GM21367 (cell line): ENCODE results near the gene SYNE1.

Experiments
- ATAC-seq: cut with Tn5 transposase; IDR thresholded peaks from one replicate; pipeline ENCODE4 v1.9.1; 2021; ENCODE audit not compliant: unreplicated experiment

The SYNE1 gene

GRCh38 chr6:152195896-152196295, 441.3 kb downstream of the SYNE1 start:
- ATAC-seq: no peak

- ATAC-seq: no peak
Measured at GRCh38 chr6:152189736-152190135, 447.4 kb downstream of the SYNE1 start.

- ATAC-seq: no peak
Measured at GRCh38 chr6:152188011-152188410, 449.2 kb downstream of the SYNE1 start.

- no peak for ATAC-seq
Measured at GRCh38 chr6:152186840-152187239, 450.3 kb downstream of the SYNE1 start.

GRCh38 chr6:152184917-152185574, 452.1 kb downstream of the SYNE1 start:
- peak; percentile 61 for ATAC-seq

- peak; percentile 54 for ATAC-seq
Measured at GRCh38 chr6:152184573-152184916, 452.6 kb downstream of the SYNE1 start.

GRCh38 chr6:152180601-152181000, 456.6 kb downstream of the SYNE1 start:
- ATAC-seq: no peak

- ATAC-seq: no peak
Measured at GRCh38 chr6:152176268-152176667, 460.9 kb downstream of the SYNE1 start.

- ATAC-seq: no peak
Measured at GRCh38 chr6:152173957-152174356, 463.2 kb downstream of the SYNE1 start.

- ATAC-seq: no peak
Measured at GRCh38 chr6:152173321-152173720, 463.8 kb downstream of the SYNE1 start.

- ATAC-seq: peak; percentile 97
Measured at GRCh38 chr6:152170702-152171667, 466.2 kb downstream of the SYNE1 start.

- no peak for ATAC-seq
Measured at GRCh38 chr6:152170313-152170701, 466.9 kb downstream of the SYNE1 start.

- ATAC-seq: no peak
Measured at GRCh38 chr6:152167641-152168603, 469.2 kb downstream of the SYNE1 start.

- ATAC-seq: no peak
Measured at GRCh38 chr6:152166897-152167296, 470.3 kb downstream of the SYNE1 start.

- ATAC-seq: no peak
Measured at GRCh38 chr6:152166497-152166896, 470.7 kb downstream of the SYNE1 start.

- ATAC-seq: no peak
Measured at GRCh38 chr6:152164957-152165356, 472.2 kb downstream of the SYNE1 start.

GRCh38 chr6:152161501-152161900, 475.7 kb downstream of the SYNE1 start:
- no peak for ATAC-seq

- ATAC-seq: peak; percentile 87
Measured at GRCh38 chr6:152160346-152160745, 476.8 kb downstream of the SYNE1 start.

- no peak for ATAC-seq
Measured at GRCh38 chr6:152155792-152156191, 481.4 kb downstream of the SYNE1 start.

- ATAC-seq: no peak
Measured at GRCh38 chr6:152154559-152155356, 482.4 kb downstream of the SYNE1 start.
